GM19351 (cell line): ENCODE measurements around the gene AK2.
A peak's percentile ranks its signal among the peaks of the same experiment; 100 is the strongest.
"Not testable (repeated sequence)": the region's sequence is repeated elsewhere in the genome, so short reads cannot be mapped to it uniquely, and the experiment has no call there.

Source experiments
- ATAC-seq: cut with Tn5 transposase; IDR thresholded peaks from one replicate; pipeline ENCODE4 v1.9.1; 2021; ENCODE audit warnings: mild to moderate bottlenecking, moderate library complexity; ENCODE audit not compliant: unreplicated experiment

AK2 gene

DNA sequence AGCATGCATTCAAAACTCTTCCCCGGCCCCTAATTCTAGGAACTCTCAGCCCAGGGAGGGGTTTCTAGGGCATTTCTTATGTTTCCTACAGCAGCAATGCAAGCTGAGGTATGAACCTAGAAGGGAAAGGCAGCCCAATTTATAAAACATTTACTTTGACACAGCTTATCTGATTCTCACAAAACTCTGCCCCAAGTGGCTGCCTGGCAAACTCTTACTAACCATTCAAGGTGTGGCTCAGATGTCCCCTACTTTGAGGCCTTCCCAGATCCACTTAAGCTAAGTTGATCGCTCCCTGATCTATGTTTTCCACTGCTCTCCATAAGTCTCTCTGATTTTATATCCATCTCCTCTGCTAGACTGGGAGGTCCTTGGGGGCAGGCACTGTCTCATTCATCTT is 35.4 kb downstream of the AK2 start:
- ATAC-seq: no peak

DNA sequence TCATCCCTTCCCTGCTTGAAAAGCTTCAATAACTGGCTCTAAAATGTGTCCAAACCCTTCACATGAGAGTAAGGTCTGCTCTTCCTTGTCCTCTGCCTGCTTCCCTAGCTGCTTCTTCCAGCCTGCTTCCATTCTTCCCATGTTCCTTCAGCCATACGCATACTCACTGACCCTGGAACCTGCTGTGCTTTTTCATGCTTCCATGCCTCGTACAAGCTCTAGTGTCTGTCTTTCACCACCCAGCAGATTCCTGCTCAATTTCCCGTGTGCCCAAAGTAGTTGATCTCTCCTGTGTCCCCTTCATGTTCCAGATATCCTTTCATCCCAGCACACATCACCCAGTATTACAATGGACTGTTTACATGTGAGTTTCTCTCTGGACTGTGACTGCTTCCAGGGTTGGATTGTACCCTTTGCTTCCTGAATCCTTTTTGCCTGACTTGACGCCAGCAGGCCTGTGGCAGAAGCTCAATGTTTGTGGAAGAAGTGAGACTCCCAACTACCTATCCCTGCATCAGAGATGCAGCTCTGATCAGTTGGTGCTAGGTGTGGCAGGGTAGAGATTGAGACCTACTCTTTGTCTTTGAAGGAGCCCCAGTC is 36.2 kb downstream of the AK2 start:
- no peak for ATAC-seq

GRCh38 chr1:32998997-32999396 is 37.7 kb downstream of the AK2 start:
- ATAC-seq: no peak

- no peak for ATAC-seq
Measured at GRCh38 chr1:32998064-32998463, 38.6 kb downstream of the AK2 start.

GRCh38 chr1:32997381-32997891 is 39.2 kb downstream of the AK2 start:
- no peak for ATAC-seq

GRCh38 chr1:32993324-32993636 is 43.4 kb downstream of the AK2 start:
- not testable (repeated sequence) for ATAC-seq

GRCh38 chr1:32992489-32993323 is 44.0 kb downstream of the AK2 start:
- peak; percentile 74 for ATAC-seq

- peak; percentile 34 for ATAC-seq
Measured at GRCh38 chr1:32991819-32992488, 44.7 kb downstream of the AK2 start.

GRCh38 chr1:32991386-32991785 is 45.3 kb downstream of the AK2 start:
- ATAC-seq: no peak

GRCh38 chr1:32990887-32991286 is 45.8 kb downstream of the AK2 start:
- ATAC-seq: no peak

DNA sequence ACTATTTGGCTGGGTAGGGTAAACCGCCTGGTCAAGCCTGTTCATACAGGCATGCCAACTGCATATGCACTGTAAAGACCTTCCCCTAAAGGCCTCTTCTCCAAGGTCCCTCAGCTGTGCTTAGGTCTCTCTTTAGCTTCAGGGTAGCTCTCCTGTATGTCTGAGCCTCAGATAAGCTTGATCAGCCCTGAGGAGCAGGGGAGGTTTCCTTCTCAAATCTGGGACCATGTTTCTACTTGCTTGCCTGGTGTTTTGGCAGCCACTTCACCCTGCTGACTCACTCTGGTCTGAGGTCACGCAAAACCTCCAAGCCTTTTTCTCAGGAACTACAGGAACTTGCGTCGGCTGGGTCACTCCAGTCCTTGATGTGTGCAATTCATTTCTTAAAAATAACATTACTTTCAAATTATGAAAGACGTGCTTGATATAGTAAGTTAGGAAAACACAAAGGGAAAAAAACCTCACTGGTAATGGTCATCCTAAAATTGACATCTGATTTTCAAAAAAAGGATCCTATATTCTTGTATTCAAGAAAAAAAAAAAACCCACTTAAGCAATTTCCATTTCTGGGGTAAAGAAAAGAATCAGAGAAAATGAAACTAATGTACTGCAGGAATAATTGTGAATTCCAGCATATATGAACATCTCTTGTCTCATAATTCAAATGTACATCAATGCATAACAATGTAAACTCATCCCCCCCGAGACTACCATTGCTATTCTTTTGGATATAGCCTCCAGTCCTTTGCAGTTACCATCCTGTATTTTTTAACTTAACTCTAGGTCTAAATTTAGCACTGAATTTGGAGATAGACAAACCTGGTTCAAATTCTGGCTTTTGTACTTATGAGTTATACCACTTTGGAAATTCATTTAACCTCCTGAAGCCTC is 47.3 kb downstream of the AK2 start:
- ATAC-seq: no peak

DNA sequence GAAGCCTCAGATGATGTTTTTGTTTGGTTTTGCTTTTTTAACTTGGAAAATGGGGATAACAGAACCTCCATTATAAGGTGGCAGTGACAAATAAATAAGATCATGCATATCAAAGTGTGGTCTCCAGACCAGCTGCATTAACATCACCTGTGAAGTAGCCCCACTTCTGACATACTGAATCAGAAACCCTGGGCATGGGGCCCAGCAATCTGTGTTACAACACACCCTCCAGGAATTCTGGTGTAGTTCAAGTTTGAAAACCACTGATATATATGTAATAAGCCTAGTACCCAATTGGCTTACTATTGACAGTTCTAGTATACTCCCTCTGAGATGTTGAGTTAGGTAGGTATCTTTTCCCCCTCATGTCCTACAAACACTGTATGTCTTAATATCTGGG is 48.0 kb downstream of the AK2 start:
- ATAC-seq: no peak

GRCh38 chr1:32985226-32985625 is 51.5 kb downstream of the AK2 start:
- ATAC-seq: no peak

DNA sequence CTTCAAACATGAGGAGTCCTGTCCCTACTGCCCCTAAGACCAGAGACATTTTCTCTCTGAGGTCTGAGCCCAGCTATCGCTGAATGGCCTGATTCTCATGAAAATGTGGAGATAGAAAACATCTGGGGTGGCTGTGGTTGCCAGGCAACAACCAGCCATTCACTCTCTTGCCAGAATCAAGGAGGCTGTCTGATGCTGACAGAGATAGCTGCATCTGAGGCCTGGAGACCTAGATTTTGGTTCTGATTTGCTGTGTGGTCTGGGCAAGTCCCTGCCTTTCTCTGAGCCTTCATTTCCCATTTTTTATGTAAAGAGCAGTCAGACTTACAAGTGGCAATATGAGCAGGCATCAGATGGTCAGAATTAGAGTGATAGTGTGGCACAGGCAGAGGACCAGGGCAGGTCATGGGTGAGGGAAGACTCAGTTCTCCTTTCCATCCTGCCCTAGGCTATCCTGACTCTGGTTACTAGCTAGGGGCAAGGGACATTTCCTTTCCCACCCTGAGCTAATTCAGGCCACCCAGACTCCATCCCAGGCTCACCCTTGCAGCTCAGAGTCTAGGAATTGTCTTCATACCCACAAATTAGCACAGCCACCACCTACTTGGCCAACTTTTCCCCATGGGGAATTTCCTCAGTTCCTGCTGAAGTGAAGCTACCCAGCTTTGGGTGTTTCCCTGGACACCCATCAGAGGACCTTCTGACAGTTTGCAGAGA is 52.1 kb downstream of the AK2 start:
- no peak for ATAC-seq

DNA sequence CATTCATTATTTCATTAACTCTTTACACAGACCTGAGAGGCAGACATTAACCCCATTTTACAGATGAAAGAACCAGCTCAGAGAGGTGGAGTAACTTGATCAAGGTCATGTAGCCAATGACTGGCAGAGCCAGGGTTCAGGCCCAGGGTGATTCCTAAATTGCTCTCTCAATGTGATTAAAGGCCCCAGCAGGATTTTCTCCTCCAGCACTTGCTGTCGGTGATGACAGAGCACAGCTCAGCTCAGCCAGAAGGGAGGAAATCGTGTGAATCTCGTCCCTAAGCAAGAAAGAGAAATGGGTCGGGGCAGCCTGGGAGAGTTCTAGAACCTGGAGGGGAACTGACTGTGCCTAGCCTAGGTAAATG is 52.6 kb downstream of the AK2 start:
- no peak for ATAC-seq

- ATAC-seq: no peak
Measured at GRCh38 chr1:32983020-32983419, 53.7 kb downstream of the AK2 start.

GRCh38 chr1:32981003-32981901 is 55.4 kb downstream of the AK2 start:
- ATAC-seq: peak; percentile 90

- no peak for ATAC-seq
Measured at GRCh38 chr1:32980080-32980479, 56.6 kb downstream of the AK2 start.

DNA sequence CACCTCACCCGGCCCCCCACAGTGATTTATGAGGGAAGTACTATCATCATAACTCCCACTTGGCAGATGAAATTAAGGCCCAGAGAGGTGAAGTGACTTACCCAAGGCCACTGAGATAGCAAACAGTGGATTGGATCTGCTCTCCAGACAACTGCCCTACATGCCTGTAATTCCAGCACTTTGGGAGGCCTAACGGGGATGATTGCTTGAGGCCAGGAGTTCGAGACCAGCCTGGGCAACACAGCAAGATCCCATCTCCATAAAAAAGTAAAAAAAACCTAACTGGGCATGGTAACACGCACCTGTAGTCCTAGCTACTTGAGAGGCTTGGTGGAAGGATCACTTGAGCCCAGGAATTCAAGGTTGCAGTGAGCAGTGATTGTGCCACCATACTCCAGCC is 57.8 kb downstream of the AK2 start:
- no peak for ATAC-seq
